Astrocyte of the spinal cord (primary cell): ENCODE data around the gene DNAJA1.

Experiments
- DNase-seq: peaks from one replicate; pipeline ENCODE4 v3.0.0; 2011; ENCODE audit warnings: low read depth, low spot score
- H3K4me3 ChIP-seq: 2 replicates; pipeline ENCODE4 v1.5.1; 2011; ENCODE audit warnings: low read depth, mild to moderate bottlenecking, low read length, moderate library complexity
- CTCF ChIP-seq: IDR thresholded peaks from 2 replicates; pipeline ENCODE4 v1.5.1; 2012; ENCODE audit warnings: low read depth, mild to moderate bottlenecking, low read length, inconsistent platforms
- in situ Hi-C: cut with HindIII; loops from 2 replicates; pipeline ENCODE4 v1.10.0; 2017; ENCODE audit warnings: low sequenced_read_pairs

DNAJA1 gene

DNA sequence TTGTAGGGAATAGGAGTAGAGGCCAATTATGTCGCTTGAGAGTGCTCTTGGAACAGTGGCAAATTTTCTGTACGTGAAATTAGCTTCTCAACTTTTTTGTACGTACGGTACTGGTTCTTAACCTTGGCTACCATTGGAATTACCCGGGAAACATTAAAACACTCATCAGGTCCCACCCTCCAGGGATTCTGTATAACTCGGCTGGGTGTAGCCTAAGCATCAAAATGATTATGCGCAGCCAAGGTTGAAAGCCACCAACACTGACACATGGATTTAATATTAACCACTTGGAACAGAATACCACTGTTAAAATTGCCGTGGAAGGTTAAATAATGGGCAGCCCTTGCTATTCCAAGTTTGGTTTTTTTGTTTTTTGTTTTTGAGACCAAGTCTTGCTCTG, 17.4 kb downstream of the DNAJA1 start:
- in situ Hi-C loops, result no loop called here
- H3K4me3 ChIP-seq, result no peak overlapping the region
- TF ChIP-seq CTCF, result no peak
- no peak for DNase-seq

GRCh38 chr9:33043671-33044070, 18.6 kb downstream of the DNAJA1 start:
- TF ChIP-seq CTCF, result no peak
- H3K4me3 ChIP-seq, result peak overlapping the region; percentile 61
- DNase-seq, result no peak
- in situ Hi-C loops, result no loop called here

DNA sequence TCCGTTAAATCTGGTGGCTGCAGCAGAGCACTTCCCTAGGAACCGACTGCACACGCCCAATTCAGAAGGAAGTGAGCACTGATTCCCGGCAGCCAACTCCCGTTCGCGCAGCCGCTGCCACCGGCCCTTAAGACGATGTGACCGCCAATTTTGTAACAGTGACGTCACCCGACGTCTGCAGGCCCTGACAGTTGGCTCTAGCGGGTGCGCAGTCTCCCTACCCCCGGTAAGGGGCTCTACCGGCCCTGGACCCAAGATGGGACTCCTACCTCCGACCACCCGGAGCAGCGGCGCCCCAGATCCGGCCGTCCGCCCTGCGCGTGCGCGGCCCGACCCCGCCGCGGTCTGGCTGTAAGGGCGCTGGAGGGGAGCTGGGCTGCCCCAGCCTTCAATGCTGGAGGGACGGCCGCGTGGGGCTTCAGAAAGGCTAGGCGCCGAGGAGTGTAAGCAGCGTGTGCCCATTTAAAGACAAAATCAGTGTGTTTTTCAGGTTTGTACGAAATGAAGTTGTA, 19.1 kb downstream of the DNAJA1 start:
- peak overlapping the region; percentile 61 for H3K4me3 ChIP-seq
- peak; percentile 95 for DNase-seq
- TF ChIP-seq CTCF, result no peak
- in situ Hi-C loops, result no loop called here

GRCh38 chr9:33044677-33045282, 19.7 kb downstream of the DNAJA1 start:
- H3K4me3 ChIP-seq, result peak overlapping the region; percentile 61
- peak; percentile 52 for TF ChIP-seq CTCF
- DNase-seq, result peak; percentile 5
- in situ Hi-C loops, result no loop called here

DNA sequence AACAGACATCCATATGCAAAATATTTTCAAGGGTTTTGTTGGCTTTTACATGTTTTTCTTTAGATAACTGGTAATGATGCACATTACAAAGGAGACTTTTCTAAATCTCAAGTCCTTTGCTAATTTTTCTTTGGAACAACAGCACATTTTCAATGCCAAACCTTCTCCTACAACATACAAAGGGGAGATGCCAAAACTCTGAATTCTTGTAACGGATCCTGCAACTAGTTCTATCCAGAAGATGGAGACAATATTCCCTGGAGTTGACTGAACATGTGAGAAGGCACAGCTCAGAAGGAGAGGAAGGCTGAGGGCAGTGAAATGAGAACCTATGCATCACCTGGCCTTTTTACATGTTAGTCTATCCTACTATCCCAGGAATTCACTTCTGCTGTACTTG, 21.0 kb downstream of the DNAJA1 start:
- TF ChIP-seq CTCF, result no peak
- no peak for DNase-seq
- in situ Hi-C loops, result no loop called here
- no peak overlapping the region for H3K4me3 ChIP-seq

DNA sequence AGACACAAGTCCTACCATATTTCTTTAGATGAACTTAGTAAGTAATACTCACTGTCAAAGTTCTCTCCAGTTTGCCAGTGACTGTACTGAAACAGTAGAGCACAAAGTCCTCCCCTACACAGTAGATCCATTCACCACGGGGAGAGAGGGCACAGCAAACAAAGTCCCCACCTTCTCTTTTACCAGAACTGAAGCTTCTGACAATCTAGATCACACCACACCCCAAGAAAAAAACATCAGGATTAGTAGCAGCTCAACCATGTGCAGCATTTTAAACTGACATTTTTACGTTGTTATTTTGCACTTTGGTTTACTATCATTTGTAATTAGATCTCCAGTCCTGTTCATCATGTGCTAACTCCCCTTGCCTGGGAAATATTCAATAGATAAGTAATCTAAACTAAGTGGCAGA, 23.0 kb downstream of the DNAJA1 start:
- H3K4me3 ChIP-seq, result no peak overlapping the region
- in situ Hi-C loops, result no loop called here
- no peak for DNase-seq
- no peak for TF ChIP-seq CTCF
